Measurements from ENCODE around the gene CCDC69. TPM values are rescaled to one million over a fixed set of nuclear protein-coding genes. Genes with fewer than 3 reads are reported as not detected.
"Not testable (repeated sequence)": the region's sequence is repeated elsewhere in the genome, so short reads cannot be mapped to it uniquely, and the experiment has no call there.

The CCDC69 gene
- total and polyA plus RNA-seq, 9 donors = 38.5 to 104 (median 84.5) TPM

DNA sequence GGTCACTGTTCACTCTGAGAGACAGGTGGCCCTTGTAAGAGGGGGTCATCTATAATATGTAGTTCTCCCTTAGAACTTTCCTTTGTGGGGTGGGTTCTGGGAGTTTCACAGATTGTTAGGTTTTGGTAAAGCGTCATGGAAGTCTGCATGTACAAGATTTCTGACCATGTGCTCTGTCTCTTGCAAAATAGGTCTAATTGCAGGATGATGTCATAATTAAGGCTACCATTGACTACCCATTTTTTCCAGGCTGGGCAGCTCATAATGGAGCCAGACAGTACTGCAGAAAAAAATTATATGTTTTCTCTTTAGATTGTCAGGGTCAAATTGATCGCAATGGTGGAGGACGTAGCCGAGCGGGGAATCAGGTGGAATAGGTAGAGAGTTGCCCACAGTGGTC, 25.4 kb upstream of the CCDC69 start:
- Histone ChIP-seq H3K4me1 (ENCODE audit: control insufficient read depth, insufficient read depth, low read length) (peaks cover 8% of the 10 kb centered on the region), H3K4me3 (ENCODE audit: low read length) (no peak overlapping the region), H3K36me3 (ENCODE audit: control insufficient read depth, insufficient read depth, low read length) (no peaks in the 10 kb centered on the region), H3K27ac (ENCODE audit: low read length) (no peak overlapping the region), H3K9me3 (replicated peaks; ENCODE audit: control insufficient read depth, low read depth, low read length) (no peaks in the 10 kb centered on the region), H3K27me3 (ENCODE audit: control insufficient read depth, insufficient read depth, low read length) (no peaks in the 10 kb centered on the region)
- WGBS (ENCODE audit: insufficient coverage) = 60% methylated on average over 3 of the region's 5 CpGs
- no peak for DNase-seq

DNA sequence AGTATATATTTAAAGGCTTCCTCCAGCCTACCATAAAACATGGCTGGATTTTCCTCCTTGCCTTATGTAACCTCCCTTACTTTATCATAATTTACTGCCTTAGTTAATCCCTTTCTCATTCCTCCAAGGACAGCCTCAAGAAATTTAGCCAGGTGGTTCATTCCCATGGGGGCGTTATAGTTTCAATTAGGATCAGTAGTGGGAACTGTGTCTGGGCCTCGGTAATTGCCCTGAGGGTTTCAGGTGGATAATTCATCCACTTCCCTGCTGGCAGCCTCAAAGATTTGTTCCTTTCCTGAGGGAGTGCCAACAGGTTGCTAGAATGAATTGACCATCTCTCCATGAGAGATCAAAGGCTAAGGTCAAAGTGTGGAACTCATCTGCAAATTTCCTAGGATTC, 24.8 kb upstream of the CCDC69 start:
- peaks cover 6% of the 10 kb centered on the region for H3K4me1 ChIP-seq (ENCODE audit: control insufficient read depth, insufficient read depth, low read length)
- no peak overlapping the region for H3K27ac ChIP-seq (ENCODE audit: low read length)
- no peaks in the 10 kb centered on the region for H3K36me3 ChIP-seq (ENCODE audit: control insufficient read depth, insufficient read depth, low read length)
- no peaks in the 10 kb centered on the region for H3K9me3 ChIP-seq (replicated peaks; ENCODE audit: control insufficient read depth, low read depth, low read length)
- no peak overlapping the region for H3K4me3 ChIP-seq (ENCODE audit: low read length)
- DNase-seq = no peak
- H3K27me3 ChIP-seq (ENCODE audit: control insufficient read depth, insufficient read depth, low read length) = no peaks in the 10 kb centered on the region
- 20% methylated on average over 1 of the region's 2 CpGs for WGBS (ENCODE audit: insufficient coverage)

DNA sequence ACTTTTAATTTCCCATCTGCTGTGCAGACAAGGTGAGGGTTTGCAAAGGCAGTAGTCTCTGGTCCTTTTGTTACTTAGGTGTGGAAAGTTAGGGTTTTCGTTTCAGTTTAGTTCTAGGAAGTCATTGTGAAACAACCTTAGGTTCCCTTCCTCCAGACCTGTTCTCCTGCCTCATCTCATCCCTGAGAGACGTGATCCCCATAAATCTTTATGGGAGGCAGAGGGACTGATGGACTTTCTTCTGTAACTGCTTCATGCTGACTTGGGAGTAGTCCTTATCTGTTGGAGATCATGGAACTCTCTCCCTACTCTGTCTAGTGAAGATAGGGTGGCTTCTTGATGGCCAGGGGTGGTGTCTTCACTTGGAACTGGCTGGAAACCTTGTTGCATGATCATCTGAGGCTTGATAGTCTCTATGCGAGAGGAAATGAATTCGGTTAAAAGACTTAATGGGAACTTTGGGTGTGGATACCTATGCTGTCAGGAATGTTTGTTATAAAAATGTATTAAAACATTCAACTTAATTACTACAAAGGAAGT, 21.9 kb upstream of the CCDC69 start:
- Histone ChIP-seq H3K27me3 (ENCODE audit: control insufficient read depth, insufficient read depth, low read length) (peaks cover 3% of the 10 kb centered on the region), H3K4me3 (ENCODE audit: low read length) (no peak overlapping the region), H3K9me3 (replicated peaks; ENCODE audit: control insufficient read depth, low read depth, low read length) (no peaks in the 10 kb centered on the region), H3K36me3 (ENCODE audit: control insufficient read depth, insufficient read depth, low read length) (no peaks in the 10 kb centered on the region), H3K4me1 (ENCODE audit: control insufficient read depth, insufficient read depth, low read length) (no peaks in the 10 kb centered on the region), H3K27ac (ENCODE audit: low read length) (no peak overlapping the region)
- DNase-seq = no peak
- no CpG with 5 or more reads among the region's 4 CpGs for WGBS (ENCODE audit: insufficient coverage)

DNA sequence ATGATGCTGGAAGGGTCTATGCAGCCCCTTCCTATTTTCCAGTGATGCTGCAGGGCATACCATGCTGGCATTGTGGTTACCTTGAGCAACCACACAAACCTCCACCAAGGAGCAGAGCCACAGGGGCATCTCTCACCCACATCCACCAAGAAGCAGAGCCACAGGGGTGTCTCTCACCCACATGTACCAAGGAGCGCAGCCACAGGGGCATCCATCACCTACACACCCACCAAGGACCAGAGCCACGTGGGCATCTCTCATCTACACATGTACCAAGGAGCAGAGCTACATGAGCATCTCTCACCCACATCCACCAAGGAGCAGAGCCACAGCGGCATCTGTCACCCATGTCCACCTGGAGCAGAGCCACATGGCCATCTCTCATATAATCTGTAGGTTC, 20.3 kb upstream of the CCDC69 start:
- no peak overlapping the region for H3K27ac ChIP-seq (ENCODE audit: low read length)
- H3K27me3 ChIP-seq (ENCODE audit: control insufficient read depth, insufficient read depth, low read length) = peaks cover 3% of the 10 kb centered on the region
- no peak overlapping the region for H3K4me3 ChIP-seq (ENCODE audit: low read length)
- H3K9me3 ChIP-seq (replicated peaks; ENCODE audit: control insufficient read depth, low read depth, low read length) = no peaks in the 10 kb centered on the region
- WGBS (ENCODE audit: insufficient coverage) = 83% methylated on average over 1 of the region's 3 CpGs
- DNase-seq = no peak
- no peaks in the 10 kb centered on the region for H3K36me3 ChIP-seq (ENCODE audit: control insufficient read depth, insufficient read depth, low read length)
- peaks cover 6% of the 10 kb centered on the region for H3K4me1 ChIP-seq (ENCODE audit: control insufficient read depth, insufficient read depth, low read length)

DNA sequence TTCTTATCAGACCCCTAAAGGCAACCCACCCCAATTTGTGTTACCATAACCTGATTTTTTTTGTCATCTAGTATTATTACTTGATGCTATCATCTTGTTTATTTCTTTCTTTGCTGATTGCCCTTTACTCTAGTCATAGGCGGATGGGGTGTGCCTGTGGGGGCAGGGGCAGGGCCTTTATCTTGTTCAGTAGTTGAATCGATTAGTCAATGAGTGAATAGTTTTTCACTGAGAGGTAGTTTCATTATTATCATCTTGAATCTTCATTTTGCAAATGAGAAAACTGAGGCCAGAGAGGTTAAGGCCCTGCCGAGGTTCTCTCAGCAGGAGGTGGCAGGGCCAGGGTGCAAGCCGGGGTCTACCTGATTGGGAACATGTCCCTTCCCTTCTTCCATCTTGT, 19.7 kb upstream of the CCDC69 start:
- no peaks in the 10 kb centered on the region for H3K9me3 ChIP-seq (replicated peaks; ENCODE audit: control insufficient read depth, low read depth, low read length)
- H3K4me3 ChIP-seq (ENCODE audit: low read length) = no peak overlapping the region
- H3K27me3 ChIP-seq (ENCODE audit: control insufficient read depth, insufficient read depth, low read length) = peaks cover 3% of the 10 kb centered on the region
- DNase-seq = no peak
- no peaks in the 10 kb centered on the region for H3K36me3 ChIP-seq (ENCODE audit: control insufficient read depth, insufficient read depth, low read length)
- H3K4me1 ChIP-seq (ENCODE audit: control insufficient read depth, insufficient read depth, low read length) = peaks cover 12% of the 10 kb centered on the region
- no peak overlapping the region for H3K27ac ChIP-seq (ENCODE audit: low read length)
- WGBS (ENCODE audit: insufficient coverage) = 60% methylated on average over 1 of the region's 4 CpGs

DNA sequence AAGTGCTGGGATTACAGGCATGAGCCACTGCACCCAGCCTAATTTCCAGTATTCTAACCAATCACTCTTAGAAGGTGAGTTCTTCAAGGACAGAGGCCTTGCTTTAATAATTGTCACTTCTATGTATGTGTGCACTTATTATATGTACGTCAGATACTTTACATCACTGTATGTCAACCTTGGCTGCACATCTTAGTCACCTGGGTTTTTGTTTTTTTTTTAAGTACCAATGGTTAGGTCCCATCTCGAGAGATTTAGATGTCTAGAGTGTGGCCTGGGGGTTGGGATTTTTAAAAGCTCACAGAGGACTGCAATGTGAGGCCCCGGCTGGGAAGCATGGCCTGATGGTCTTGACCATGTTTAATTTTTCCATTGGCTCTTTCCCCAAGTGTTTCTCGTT, 19.2 kb upstream of the CCDC69 start:
- peaks cover 3% of the 10 kb centered on the region for H3K27me3 ChIP-seq (ENCODE audit: control insufficient read depth, insufficient read depth, low read length)
- peaks cover 17% of the 10 kb centered on the region for H3K4me1 ChIP-seq (ENCODE audit: control insufficient read depth, insufficient read depth, low read length)
- no peak overlapping the region for H3K27ac ChIP-seq (ENCODE audit: low read length)
- WGBS (ENCODE audit: insufficient coverage) = 79% methylated on average over 2 of the region's 4 CpGs
- H3K9me3 ChIP-seq (replicated peaks; ENCODE audit: control insufficient read depth, low read depth, low read length) = no peaks in the 10 kb centered on the region
- no peak overlapping the region for H3K4me3 ChIP-seq (ENCODE audit: low read length)
- DNase-seq = no peak
- no peaks in the 10 kb centered on the region for H3K36me3 ChIP-seq (ENCODE audit: control insufficient read depth, insufficient read depth, low read length)

DNA sequence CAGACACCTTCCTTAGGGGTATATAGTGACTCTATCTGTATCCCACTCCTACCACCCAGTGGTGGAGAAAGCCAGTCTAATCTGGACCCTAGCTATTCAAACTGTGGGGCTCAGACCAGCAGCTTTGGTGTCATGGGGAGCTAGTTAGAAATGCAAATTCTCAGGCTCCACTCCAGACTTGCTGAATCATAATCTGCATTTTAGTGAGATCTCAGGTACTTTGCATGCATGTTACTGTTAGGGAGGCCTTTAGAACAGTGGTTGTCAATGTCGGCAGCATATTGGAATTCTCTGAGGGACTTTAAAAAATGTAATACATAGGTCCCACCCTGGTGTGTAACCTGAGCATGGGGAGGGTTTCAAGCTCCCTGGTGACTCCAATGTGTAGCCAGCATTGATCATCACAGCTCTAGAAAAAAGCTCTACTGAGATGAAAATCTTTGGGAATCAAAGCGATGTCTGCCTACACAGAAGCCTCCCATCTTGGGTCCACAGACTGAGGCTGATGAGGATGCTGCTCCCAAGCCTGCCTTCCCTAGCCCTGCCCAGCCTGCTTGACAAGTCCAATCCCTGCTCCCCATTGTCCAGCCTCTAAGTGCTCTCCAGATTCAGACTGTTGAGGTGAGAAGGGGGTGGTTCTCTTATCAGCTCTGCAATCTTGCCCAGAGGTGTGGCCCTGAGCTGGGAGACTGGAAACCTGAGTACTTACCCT, 17.2 kb upstream of the CCDC69 start:
- DNase-seq = no peak
- Histone ChIP-seq H3K36me3 (ENCODE audit: control insufficient read depth, insufficient read depth, low read length) (no peaks in the 10 kb centered on the region), H3K27ac (ENCODE audit: low read length) (no peak overlapping the region), H3K4me3 (ENCODE audit: low read length) (no peak overlapping the region), H3K4me1 (ENCODE audit: control insufficient read depth, insufficient read depth, low read length) (peaks cover 26% of the 10 kb centered on the region), H3K27me3 (ENCODE audit: control insufficient read depth, insufficient read depth, low read length) (peaks cover 3% of the 10 kb centered on the region), H3K9me3 (replicated peaks; ENCODE audit: control insufficient read depth, low read depth, low read length) (no peaks in the 10 kb centered on the region)
- WGBS (ENCODE audit: insufficient coverage) = no CpG with 5 or more reads among the region's 2 CpGs

DNA sequence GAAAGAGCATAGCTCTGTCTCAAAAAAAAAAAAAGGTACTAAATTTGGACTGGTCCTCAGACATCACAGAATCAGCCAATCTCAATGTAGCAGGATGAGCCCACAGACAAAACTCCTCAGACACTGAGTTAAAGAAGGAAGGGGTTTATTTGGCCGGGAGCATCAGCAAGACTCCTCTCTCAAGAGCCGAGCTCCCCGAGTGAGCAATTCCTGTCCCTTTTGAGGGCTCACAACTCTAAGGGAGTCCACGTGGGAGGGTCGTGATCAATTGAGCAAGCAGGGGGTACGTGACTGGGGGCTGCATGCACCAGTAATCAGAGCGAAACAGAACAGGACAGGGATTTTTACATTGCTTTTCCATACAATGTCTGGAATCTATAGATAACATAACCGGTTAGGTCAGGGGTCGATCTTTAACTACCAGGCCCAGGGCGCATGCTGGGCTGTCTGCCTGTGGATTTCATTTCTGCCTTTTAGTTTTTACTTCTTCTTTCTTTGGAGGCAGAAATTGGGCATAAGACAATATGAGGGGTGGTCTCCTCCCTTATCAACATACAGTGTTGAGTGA, 16.5 kb upstream of the CCDC69 start:
- H3K27me3 ChIP-seq (ENCODE audit: control insufficient read depth, insufficient read depth, low read length); DNase-seq; H3K36me3 ChIP-seq (ENCODE audit: control insufficient read depth, insufficient read depth, low read length); H3K9me3 ChIP-seq (replicated peaks; ENCODE audit: control insufficient read depth, low read depth, low read length); H3K4me3 ChIP-seq (ENCODE audit: low read length); H3K27ac ChIP-seq (ENCODE audit: low read length): not testable (repeated sequence)
- 100% methylated on average over 1 of the region's 10 CpGs for WGBS (ENCODE audit: insufficient coverage)
- H3K4me1 ChIP-seq (ENCODE audit: control insufficient read depth, insufficient read depth, low read length) = peaks cover 29% of the 10 kb centered on the region

DNA sequence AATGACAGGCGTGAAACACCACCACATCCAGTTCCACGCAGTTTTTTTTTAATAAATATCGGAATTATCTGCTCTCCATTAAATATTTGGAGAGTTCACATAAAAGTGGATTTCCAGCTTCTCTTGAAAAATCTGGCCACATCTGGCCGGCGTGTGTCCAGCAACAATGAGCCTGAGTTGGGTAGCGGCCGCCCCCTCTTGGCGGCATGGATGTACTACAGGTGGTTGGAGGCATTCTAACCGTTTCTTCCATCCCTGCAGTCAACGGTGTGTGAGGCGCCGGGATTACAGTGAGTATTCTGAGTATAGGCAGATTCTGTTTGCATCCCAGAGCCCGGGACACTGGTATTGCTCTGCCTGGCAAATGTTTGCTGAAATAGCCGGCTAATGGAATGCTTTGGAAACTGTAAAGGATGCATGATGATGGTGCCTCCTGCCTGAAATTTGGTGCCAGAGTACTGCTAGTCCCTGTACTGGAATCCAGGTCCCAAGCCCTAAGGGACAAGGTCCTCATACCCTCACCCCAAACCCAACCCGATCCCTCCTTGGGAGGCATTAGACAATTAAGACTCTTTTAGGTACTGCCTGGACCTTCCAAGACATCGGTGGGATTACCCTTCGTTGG, 15.5 kb upstream of the CCDC69 start:
- Histone ChIP-seq H3K27me3 (ENCODE audit: control insufficient read depth, insufficient read depth, low read length) (peaks cover 3% of the 10 kb centered on the region), H3K27ac (ENCODE audit: low read length) (peak overlapping the region; percentile 83), H3K4me3 (ENCODE audit: low read length) (no peak overlapping the region), H3K9me3 (replicated peaks; ENCODE audit: control insufficient read depth, low read depth, low read length) (no peaks in the 10 kb centered on the region), H3K36me3 (ENCODE audit: control insufficient read depth, insufficient read depth, low read length) (no peaks in the 10 kb centered on the region), H3K4me1 (ENCODE audit: control insufficient read depth, insufficient read depth, low read length) (peaks cover 39% of the 10 kb centered on the region)
- peak; percentile 93 for DNase-seq
- 7% methylated on average over 11 of the region's 17 CpGs for WGBS (ENCODE audit: insufficient coverage)

DNA sequence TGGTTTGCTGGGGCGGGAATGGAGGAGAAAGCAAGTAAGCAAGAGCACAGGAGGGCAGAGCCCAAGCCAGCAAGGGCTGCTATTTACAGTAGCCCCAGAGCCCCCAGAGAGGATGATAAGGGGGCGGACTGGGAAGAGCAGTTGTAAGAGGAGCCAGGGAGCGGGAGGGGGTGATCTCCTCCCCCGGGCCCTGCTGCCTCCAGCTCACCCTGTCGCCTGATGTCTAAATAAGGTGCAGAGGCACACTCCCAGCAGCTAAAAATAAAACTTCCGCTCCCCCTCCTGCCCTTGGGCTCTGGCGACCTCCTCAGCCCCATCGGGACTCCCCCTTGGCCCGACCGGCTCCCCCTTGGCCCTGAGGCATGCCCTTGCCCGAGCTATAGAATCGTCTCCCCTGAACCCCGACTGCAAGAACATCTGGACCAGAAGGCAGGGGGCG, 14.4 kb upstream of the CCDC69 start:
- H3K27me3 ChIP-seq (ENCODE audit: control insufficient read depth, insufficient read depth, low read length) = peaks cover 3% of the 10 kb centered on the region
- WGBS (ENCODE audit: insufficient coverage) = 19% methylated on average over 10 of the region's 14 CpGs
- peaks cover 42% of the 10 kb centered on the region for H3K4me1 ChIP-seq (ENCODE audit: control insufficient read depth, insufficient read depth, low read length)
- H3K27ac ChIP-seq (ENCODE audit: low read length) = peak overlapping the region; percentile 83
- H3K4me3 ChIP-seq (ENCODE audit: low read length) = no peak overlapping the region
- peak; percentile 80 for DNase-seq
- no peaks in the 10 kb centered on the region for H3K36me3 ChIP-seq (ENCODE audit: control insufficient read depth, insufficient read depth, low read length)
- H3K9me3 ChIP-seq (replicated peaks; ENCODE audit: control insufficient read depth, low read depth, low read length) = no peaks in the 10 kb centered on the region
